SJCRH30 (cell line): Measurements from ENCODE around the gene NCOA1. TPM values are rescaled to one million over a fixed set of nuclear protein-coding genes. Genes with fewer than 3 reads are reported as not detected.
"Not testable (repeated sequence)": the region's sequence is repeated elsewhere in the genome, so short reads cannot be mapped to it uniquely, and the experiment has no call there.

Experiments
- DNase-seq, 2 experiments: peaks; one replicate each; pipeline ENCODE4 v3.0.0-alpha.2; 2015 to 2020
- H3K27ac ChIP-seq: fragments of 250-450 bp; sonication (Bioruptor Pico); 2 replicates; pipeline ENCODE4 v1.5.1; 2020; ENCODE audit warnings: mild to moderate bottlenecking, moderate library complexity
- H3K27me3 ChIP-seq: fragments of 250-450 bp; sonication (Bioruptor Pico); 2 replicates; pipeline ENCODE4 v1.5.1; 2020; ENCODE audit warnings: mild to moderate bottlenecking, moderate library complexity
- H3K36me3 ChIP-seq: fragments of 250-450 bp; sonication (Bioruptor Pico); 2 replicates; pipeline ENCODE4 v1.5.1; 2020; ENCODE audit warnings: mild to moderate bottlenecking, moderate library complexity
- H3K4me1 ChIP-seq: fragments of 250-450 bp; sonication (Bioruptor Pico); 2 replicates; pipeline ENCODE4 v1.5.1; 2020; ENCODE audit warnings: mild to moderate bottlenecking, moderate library complexity
- H3K4me3 ChIP-seq: fragments of 250-450 bp; sonication (Bioruptor Pico); 2 replicates; pipeline ENCODE4 v1.5.1; 2020; ENCODE audit warnings: mild to moderate bottlenecking, moderate library complexity
- H3K9me3 ChIP-seq: fragments of 250-450 bp; sonication (Bioruptor Pico); replicated peaks from 2 replicates; pipeline ENCODE4 v1.5.1; 2020; ENCODE audit warnings: mild to moderate bottlenecking, moderate library complexity
- total RNA-seq: library from RNA; depleted of rRNA; stranded (reverse); fragments of >200 nt; shearing (Covaris generic); gene quantifications from 2 replicates; pipeline ENCODE4 v1.2.3, GENCODE V29; 2014

NCOA1 gene
- total RNA-seq, 1 experiment from 2014 or later = 121 TPM

DNA sequence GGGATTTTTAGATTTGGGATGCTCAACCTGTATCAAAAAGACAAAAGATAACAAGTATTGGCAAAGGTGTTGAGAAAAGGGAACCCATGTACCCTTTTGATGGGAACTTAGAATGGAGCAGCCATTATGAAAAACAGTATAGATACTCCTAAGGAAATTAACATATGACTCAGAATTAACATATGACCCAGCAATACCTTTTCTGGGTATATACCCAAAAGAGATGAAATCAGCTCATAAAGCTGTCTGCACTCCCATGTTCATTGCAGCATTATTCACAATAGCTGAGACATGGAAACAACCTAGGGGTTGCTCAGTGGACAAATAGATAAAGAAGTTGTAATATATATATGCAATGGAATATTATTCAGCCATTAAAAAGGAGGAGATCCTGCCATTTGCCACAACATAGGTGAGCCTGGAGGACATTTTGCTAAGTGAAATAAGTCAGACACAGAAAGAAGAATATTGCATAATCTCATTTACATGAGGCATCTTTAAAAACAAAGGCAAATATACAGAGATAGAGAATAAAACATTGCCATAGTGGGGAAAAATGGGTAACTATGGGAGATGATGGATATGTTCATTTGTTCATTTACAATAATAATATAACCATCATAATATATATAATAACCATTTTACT is 160.1 kb downstream of the NCOA1 start:
- Histone ChIP-seq H3K4me1 (no peaks in the 10 kb centered on the region), H3K36me3 (peaks cover 9% of the 10 kb centered on the region), H3K27me3 (no peaks in the 10 kb centered on the region), H3K4me3 (no peak overlapping the region), H3K27ac (no peak overlapping the region), H3K9me3 (no peaks in the 10 kb centered on the region)
- no peak for DNase-seq

DNA sequence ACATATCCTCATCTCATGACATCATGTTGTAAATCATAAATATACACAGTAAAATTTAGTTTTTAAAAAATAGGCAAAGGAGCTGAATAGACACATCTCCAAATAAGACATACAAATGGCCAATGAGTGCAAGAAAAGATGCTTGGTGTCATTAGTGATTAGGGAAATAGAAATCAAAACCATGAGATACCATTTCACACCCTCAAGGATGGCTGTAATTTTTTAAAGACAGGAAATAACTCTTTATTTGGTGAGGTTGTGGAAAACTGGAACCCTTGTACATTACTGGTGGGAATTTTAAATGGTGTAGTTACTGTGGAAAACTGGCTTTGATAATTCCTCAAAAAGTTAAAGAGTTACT is 160.6 kb downstream of the NCOA1 start:
- no peaks in the 10 kb centered on the region for H3K9me3 ChIP-seq
- no peak overlapping the region for H3K27ac ChIP-seq
- H3K4me3 ChIP-seq = no peak overlapping the region
- DNase-seq = no peak
- H3K4me1 ChIP-seq = no peaks in the 10 kb centered on the region
- H3K36me3 ChIP-seq = peaks cover 6% of the 10 kb centered on the region
- no peaks in the 10 kb centered on the region for H3K27me3 ChIP-seq

GRCh38 chr2:24652265-24653182 is 161.5 kb downstream of the NCOA1 start:
- no peaks in the 10 kb centered on the region for H3K4me1 ChIP-seq
- no peaks in the 10 kb centered on the region for H3K9me3 ChIP-seq
- H3K27ac ChIP-seq = no peak overlapping the region
- H3K27me3 ChIP-seq = no peaks in the 10 kb centered on the region
- no peak overlapping the region for H3K4me3 ChIP-seq
- no peak for DNase-seq
- peaks cover 6% of the 10 kb centered on the region for H3K36me3 ChIP-seq

- Histone ChIP-seq H3K36me3 (peaks cover 12% of the 10 kb centered on the region; the same call in 1 of the 2 replicates), H3K4me1 (no peaks in the 10 kb centered on the region), H3K27me3 (no peaks in the 10 kb centered on the region), H3K4me3 (no peak overlapping the region), H3K27ac (no peak overlapping the region), H3K9me3 (no peaks in the 10 kb centered on the region)
- DNase-seq = no peak
Measured at GRCh38 chr2:24657818-24658217, 166.8 kb downstream of the NCOA1 start.

- H3K27me3 ChIP-seq = no peaks in the 10 kb centered on the region
- H3K4me1 ChIP-seq = no peaks in the 10 kb centered on the region
- no peak for DNase-seq
- H3K27ac ChIP-seq = no peak overlapping the region
- H3K36me3 ChIP-seq = peaks cover 12% of the 10 kb centered on the region; the same call in 1 of the 2 replicates
- no peak overlapping the region for H3K4me3 ChIP-seq
- no peaks in the 10 kb centered on the region for H3K9me3 ChIP-seq
Measured at GRCh38 chr2:24658531-24659202, 167.6 kb downstream of the NCOA1 start.

- DNase-seq = no peak
- Histone ChIP-seq H3K27ac (no peak overlapping the region), H3K36me3 (peaks cover 12% of the 10 kb centered on the region; the same call in 1 of the 2 replicates), H3K4me3 (no peak overlapping the region), H3K27me3 (no peaks in the 10 kb centered on the region), H3K4me1 (no peaks in the 10 kb centered on the region), H3K9me3 (no peaks in the 10 kb centered on the region)
Measured at GRCh38 chr2:24659862-24660261, 168.8 kb downstream of the NCOA1 start.

DNA sequence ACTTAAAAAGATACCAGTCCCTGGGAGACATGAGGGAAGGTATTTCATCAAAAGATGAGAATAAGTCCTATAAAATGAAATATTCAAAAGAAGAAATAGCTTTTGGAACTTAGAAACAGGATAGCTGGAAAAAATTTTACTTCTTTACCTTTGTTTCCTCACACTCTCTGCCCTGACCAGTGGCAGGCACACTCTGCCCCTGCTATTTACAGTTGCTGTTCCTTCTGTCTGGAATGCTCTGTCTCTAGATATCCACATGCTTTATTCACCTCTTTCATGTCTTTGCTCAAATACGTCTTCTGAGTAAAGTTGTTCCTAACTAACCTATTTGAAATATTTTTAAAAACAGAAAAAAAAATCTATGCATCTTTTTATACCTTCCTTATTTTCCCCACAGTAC is 176.5 kb downstream of the NCOA1 start:
- H3K4me3 ChIP-seq = no peak overlapping the region
- H3K27me3 ChIP-seq = no peaks in the 10 kb centered on the region
- DNase-seq = no peak
- H3K4me1 ChIP-seq = no peaks in the 10 kb centered on the region
- H3K36me3 ChIP-seq = peaks cover 43% of the 10 kb centered on the region
- H3K27ac ChIP-seq = no peak overlapping the region
- no peaks in the 10 kb centered on the region for H3K9me3 ChIP-seq

- peaks cover 3% of the 10 kb centered on the region; the same call in 1 of the 2 replicates for H3K4me1 ChIP-seq
Measured at GRCh38 chr2:24671230-24671629, 180.2 kb downstream of the NCOA1 start.

GRCh38 chr2:24672589-24672988 is 181.5 kb downstream of the NCOA1 start:
- Histone ChIP-seq H3K36me3 (peaks cover 66% of the 10 kb centered on the region), H3K27me3 (no peaks in the 10 kb centered on the region), H3K4me1 (peaks cover 7% of the 10 kb centered on the region; the same call in 1 of the 2 replicates)

More at GRCh38 chr2:24671230-24671629, 180.2 kb downstream of the NCOA1 start:
- Histone ChIP-seq H3K36me3 (peaks cover 56% of the 10 kb centered on the region), H3K27ac (no peak overlapping the region), H3K27me3 (no peaks in the 10 kb centered on the region), H3K9me3 (no peaks in the 10 kb centered on the region), H3K4me3 (no peak overlapping the region)
- DNase-seq = no peak

GRCh38 chr2:24675338-24675737 is 184.3 kb downstream of the NCOA1 start:
- peaks cover 62% of the 10 kb centered on the region for H3K36me3 ChIP-seq
- peaks cover 7% of the 10 kb centered on the region; the same call in 1 of the 2 replicates for H3K4me1 ChIP-seq
- DNase-seq = no peak
- no peak overlapping the region for H3K4me3 ChIP-seq
- no peaks in the 10 kb centered on the region for H3K27me3 ChIP-seq
- H3K9me3 ChIP-seq = no peaks in the 10 kb centered on the region
- no peak overlapping the region for H3K27ac ChIP-seq

More at GRCh38 chr2:24672589-24672988, 181.5 kb downstream of the NCOA1 start:
- H3K27ac ChIP-seq = no peak overlapping the region
- no peak for DNase-seq
- H3K4me3 ChIP-seq = no peak overlapping the region
- H3K9me3 ChIP-seq = no peaks in the 10 kb centered on the region

DNA sequence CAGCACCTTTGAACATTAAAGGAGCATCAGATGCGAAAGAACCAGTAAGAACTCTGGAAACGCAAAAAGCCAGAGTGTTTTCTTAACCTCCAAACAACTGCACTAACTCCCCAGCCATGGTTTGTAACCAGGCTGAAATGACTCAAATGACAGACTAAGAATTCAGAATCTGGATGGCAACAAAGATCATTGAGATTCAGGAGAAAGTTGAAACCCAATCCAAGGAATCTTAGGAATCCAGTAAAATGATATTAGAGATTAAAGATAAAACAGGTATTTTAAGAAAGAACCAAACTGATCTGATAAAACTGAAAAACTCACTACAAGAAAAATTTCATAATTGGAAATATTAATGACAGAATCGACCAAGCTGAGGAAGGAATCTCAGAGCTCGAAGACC is 185.4 kb downstream of the NCOA1 start:
- Histone ChIP-seq H3K27me3 (no peaks in the 10 kb centered on the region), H3K27ac (no peak overlapping the region), H3K36me3 (peaks cover 64% of the 10 kb centered on the region), H3K9me3 (no peaks in the 10 kb centered on the region), H3K4me1 (peaks cover 7% of the 10 kb centered on the region; the same call in 1 of the 2 replicates), H3K4me3 (no peak overlapping the region)
- DNase-seq = no peak

DNA sequence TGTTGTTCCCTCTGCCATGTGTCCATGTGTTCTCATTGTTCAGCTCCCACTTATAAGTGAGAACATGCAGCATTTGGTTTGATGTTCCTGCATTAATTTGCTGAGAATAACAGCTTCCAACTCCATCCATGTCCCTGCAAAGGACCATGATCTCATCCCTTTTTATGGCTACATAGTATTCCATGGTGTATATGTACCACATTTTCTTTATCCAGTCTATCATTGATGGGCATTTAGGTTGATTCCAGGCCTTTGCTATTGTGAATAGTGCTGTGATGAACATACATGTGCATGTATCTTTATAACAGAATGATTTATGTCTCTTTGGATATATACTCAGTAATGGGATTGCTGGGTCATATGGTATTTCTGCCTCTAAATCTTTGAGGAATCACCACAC is 187.0 kb downstream of the NCOA1 start:
- H3K9me3 ChIP-seq, H3K27me3 ChIP-seq, DNase-seq, H3K4me3 ChIP-seq, H3K27ac ChIP-seq: not testable (repeated sequence)
- peaks cover 61% of the 10 kb centered on the region for H3K36me3 ChIP-seq
- peaks cover 16% of the 10 kb centered on the region for H3K4me1 ChIP-seq

DNA sequence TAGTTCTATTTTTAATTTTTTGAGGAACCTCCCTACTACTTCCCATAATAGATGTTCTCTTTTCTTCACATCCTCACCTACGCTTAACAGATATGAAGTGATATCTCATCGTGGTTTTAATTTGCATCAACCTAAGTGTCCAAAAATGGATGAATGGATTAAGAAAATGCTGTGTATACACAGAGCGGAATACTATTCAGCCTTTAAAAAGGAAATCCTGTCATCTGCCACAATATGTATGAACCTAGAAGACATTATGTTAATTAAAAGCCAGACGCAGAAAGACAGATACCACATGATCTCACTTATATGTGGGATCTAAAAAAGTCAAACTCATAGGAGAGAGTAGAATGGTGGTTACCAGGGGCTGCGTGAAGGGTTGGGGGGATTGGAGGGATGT is 189.1 kb downstream of the NCOA1 start:
- H3K27ac ChIP-seq = no peak overlapping the region
- no peaks in the 10 kb centered on the region for H3K27me3 ChIP-seq
- no peaks in the 10 kb centered on the region for H3K9me3 ChIP-seq
- H3K36me3 ChIP-seq = peaks cover 66% of the 10 kb centered on the region
- peaks cover 20% of the 10 kb centered on the region for H3K4me1 ChIP-seq
- no peak for DNase-seq
- no peak overlapping the region for H3K4me3 ChIP-seq

- peaks cover 13% of the 10 kb centered on the region for H3K4me1 ChIP-seq
- peak; percentile 54 to 70 for DNase-seq
Measured at GRCh38 chr2:24682304-24682703, 191.2 kb downstream of the NCOA1 start.

GRCh38 chr2:24683408-24683807 is 192.4 kb downstream of the NCOA1 start:
- Histone ChIP-seq H3K27me3 (no peaks in the 10 kb centered on the region), H3K27ac (no peak overlapping the region), H3K9me3 (no peaks in the 10 kb centered on the region), H3K4me3 (no peak overlapping the region), H3K4me1 (peaks cover 13% of the 10 kb centered on the region), H3K36me3 (peaks cover 73% of the 10 kb centered on the region)
- no peak for DNase-seq

More at GRCh38 chr2:24682304-24682703, 191.2 kb downstream of the NCOA1 start:
- Histone ChIP-seq H3K9me3 (no peaks in the 10 kb centered on the region), H3K36me3 (peaks cover 65% of the 10 kb centered on the region), H3K4me3 (no peak overlapping the region), H3K27me3 (no peaks in the 10 kb centered on the region), H3K27ac (peak overlapping the region; percentile 24; the same call in 1 of the 2 replicates)
